GM12878 (cell line): ENCODE data around the gene ATOSA.

Experiments used
- FOXK2 ChIP-seq: fragments of 450-650 bp; IDR thresholded peaks from 2 replicates; pipeline ENCODE4 v1.6.1; 2017; ENCODE audit warnings: mild to moderate bottlenecking, moderate library complexity
- HDGF ChIP-seq: fragments of 450-650 bp; IDR thresholded peaks from 2 replicates; pipeline ENCODE4 v1.6.1; 2016; ENCODE audit warnings: antibody characterized with exemption
- JUNB ChIP-seq: IDR thresholded peaks from 2 replicates; pipeline ENCODE4 v1.6.1; 2016; ENCODE audit warnings: antibody characterized with exemption, mild to moderate bottlenecking
- NFIC ChIP-seq: IDR thresholded peaks from 2 replicates; pipeline ENCODE4 v1.6.1; 2012; ENCODE audit warnings: low read depth, mild to moderate bottlenecking, inconsistent platforms, low read length, moderate library complexity
- POLR2A ChIP-seq: IDR thresholded peaks from 2 replicates; pipeline ENCODE4 v1.6.1; 2011; ENCODE audit warnings: low read depth, mild to moderate bottlenecking, low read length
- RAD21 ChIP-seq: IDR thresholded peaks from 2 replicates; pipeline ENCODE4 v1.6.1; 2011; ENCODE audit warnings: mild to moderate bottlenecking, low read depth, low read length, moderate library complexity; ENCODE audit not compliant: insufficient read depth
- ZBTB11 ChIP-seq: fragments of 450-650 bp; formaldehyde crosslinking; IDR thresholded peaks from 2 replicates; pipeline ENCODE4 v1.5.0; 2022; ENCODE audit warnings: mild to moderate bottlenecking, missing genetic modification characterization
- ZBTB33 ChIP-seq: fragments of 450-650 bp; IDR thresholded peaks from 2 replicates; pipeline ENCODE4 v1.6.1; 2017; ENCODE audit warnings: mild to moderate bottlenecking
- ZNF217 ChIP-seq: fragments of 450-650 bp; IDR thresholded peaks from 2 replicates; pipeline ENCODE4 v1.6.1; 2017; ENCODE audit warnings: antibody characterized with exemption, mild to moderate bottlenecking

- TF ChIP-seq POLR2A (no peak), ZBTB33 (no peak), HDGF (no peak), ZNF217 (no peak), FOXK2 (no peak), RAD21 (no peak), ZBTB11 (no peak), NFIC (no peak), JUNB (no peak)
Measured at GRCh38 chr15:52651868-52652267, 27.3 kb downstream of the ATOSA start.
